ENCODE data around the gene EDN2.

Gene EDN2

GRCh38 chr1:41512701-41513382 lies 28.4 kb upstream of the EDN2 start:
- no peak for DNase-seq (ENCODE audit: low read depth)
- no peak overlapping the region for H3K4me3 ChIP-seq (replicated peaks; ENCODE audit: low read depth, low read length)
- no peak for TF ChIP-seq CTCF (IDR thresholded peaks at IDR 0.05; ENCODE audit: low read length, missing control alignments)

- DNase-seq (ENCODE audit: low read depth): no peak
- no peak for TF ChIP-seq CTCF (IDR thresholded peaks at IDR 0.05; ENCODE audit: low read length, missing control alignments)
- no peak overlapping the region for H3K4me3 ChIP-seq (replicated peaks; ENCODE audit: low read depth, low read length)
Observed at GRCh38 chr1:41511239-41511540, 26.7 kb upstream of the EDN2 start.

- no peak for DNase-seq (ENCODE audit: low read depth)
- no peak for TF ChIP-seq CTCF (IDR thresholded peaks at IDR 0.05; ENCODE audit: low read length, missing control alignments)
- no peak overlapping the region for H3K4me3 ChIP-seq (replicated peaks; ENCODE audit: low read depth, low read length)
Observed at GRCh38 chr1:41510531-41511238, 26.2 kb upstream of the EDN2 start.

GRCh38 chr1:41509270-41509671 lies 24.8 kb upstream of the EDN2 start:
- H3K4me3 ChIP-seq (replicated peaks; ENCODE audit: low read depth, low read length): no peak overlapping the region
- no peak for TF ChIP-seq CTCF (IDR thresholded peaks at IDR 0.05; ENCODE audit: low read length, missing control alignments)
- no peak for DNase-seq (ENCODE audit: low read depth)

GRCh38 chr1:41508290-41508689 lies 23.8 kb upstream of the EDN2 start:
- DNase-seq (ENCODE audit: low read depth): no peak
- no peak overlapping the region for H3K4me3 ChIP-seq (replicated peaks; ENCODE audit: low read depth, low read length)
- no peak for TF ChIP-seq CTCF (IDR thresholded peaks at IDR 0.05; ENCODE audit: low read length, missing control alignments)

GRCh38 chr1:41507836-41508235 lies 23.4 kb upstream of the EDN2 start:
- H3K4me3 ChIP-seq (replicated peaks; ENCODE audit: low read depth, low read length): no peak overlapping the region
- no peak for DNase-seq (ENCODE audit: low read depth)

More at GRCh38 chr1:41507836-41508235, 23.4 kb upstream of the EDN2 start:
- no peak for TF ChIP-seq CTCF (IDR thresholded peaks at IDR 0.05; ENCODE audit: low read length, missing control alignments)
